Measurements from ENCODE around the gene GRIP2. TPM values are rescaled to one million over a fixed set of nuclear protein-coding genes. Genes with fewer than 3 reads are reported as not detected.

GRIP2 gene
- total and polyA plus RNA-seq, 2 experiments from 2014 or later: 0.73 to 2.4 TPM

- 88% methylated on average over 5 of the region's 5 CpGs for WGBS (ENCODE audit: low lambda C conversion rate, missing lambda C conversion rate)
- no peak for DNase-seq (ENCODE audit: low spot score)
- H3K27ac ChIP-seq: no peak overlapping the region
- H3K4me2 ChIP-seq: no peak overlapping the region
- no peak overlapping the region for H2AFZ ChIP-seq
- H4K20me1 ChIP-seq (ENCODE audit: insufficient read depth, poor library complexity, severe bottlenecking): no peaks in the 10 kb centered on the region
- TF ChIP-seq, protein P1, sequence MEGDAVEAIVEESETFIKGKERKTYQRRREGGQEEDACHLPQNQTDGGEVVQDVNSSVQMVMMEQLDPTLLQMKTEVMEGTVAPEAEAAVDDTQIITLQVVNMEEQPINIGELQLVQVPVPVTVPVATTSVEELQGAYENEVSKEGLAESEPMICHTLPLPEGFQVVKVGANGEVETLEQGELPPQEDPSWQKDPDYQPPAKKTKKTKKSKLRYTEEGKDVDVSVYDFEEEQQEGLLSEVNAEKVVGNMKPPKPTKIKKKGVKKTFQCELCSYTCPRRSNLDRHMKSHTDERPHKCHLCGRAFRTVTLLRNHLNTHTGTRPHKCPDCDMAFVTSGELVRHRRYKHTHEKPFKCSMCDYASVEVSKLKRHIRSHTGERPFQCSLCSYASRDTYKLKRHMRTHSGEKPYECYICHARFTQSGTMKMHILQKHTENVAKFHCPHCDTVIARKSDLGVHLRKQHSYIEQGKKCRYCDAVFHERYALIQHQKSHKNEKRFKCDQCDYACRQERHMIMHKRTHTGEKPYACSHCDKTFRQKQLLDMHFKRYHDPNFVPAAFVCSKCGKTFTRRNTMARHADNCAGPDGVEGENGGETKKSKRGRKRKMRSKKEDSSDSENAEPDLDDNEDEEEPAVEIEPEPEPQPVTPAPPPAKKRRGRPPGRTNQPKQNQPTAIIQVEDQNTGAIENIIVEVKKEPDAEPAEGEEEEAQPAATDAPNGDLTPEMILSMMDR (IDR thresholded peaks at IDR 0.05; ENCODE audit: poor library complexity): no peak
- TF ChIP-seq EZH2 (IDR thresholded peaks at IDR 0.05; ENCODE audit: borderline replicate concordance): no peak
- no peak for TF ChIP-seq EZH2phosphoT487 (IDR thresholded peaks at IDR 0.05; ENCODE audit: low read depth, severe bottlenecking, unreplicated experiment)
- no peak overlapping the region for H3K4me3 ChIP-seq
- no peaks in the 10 kb centered on the region for H3K36me3 ChIP-seq (replicated peaks; ENCODE audit: insufficient read depth, low read depth)
- H3K79me2 ChIP-seq: no peaks in the 10 kb centered on the region
- H3K9me3 ChIP-seq (ENCODE audit: low read depth): no peaks in the 10 kb centered on the region
- peaks cover 11% of the 10 kb centered on the region for H3K4me1 ChIP-seq (ENCODE audit: insufficient read depth)
- H3K9me2 ChIP-seq (replicated peaks; ENCODE audit: insufficient read depth): no peaks in the 10 kb centered on the region
- H3K27me3 ChIP-seq: no peaks in the 10 kb centered on the region
Measured at GRCh38 chr3:14471016-14471415, 69.1 kb downstream of the GRIP2 start.

GRCh38 chr3:14470461-14470860 lies 69.7 kb downstream of the GRIP2 start:
- TF ChIP-seq EZH2 (IDR thresholded peaks at IDR 0.05; ENCODE audit: borderline replicate concordance): no peak
- no peak for TF ChIP-seq EZH2phosphoT487 (IDR thresholded peaks at IDR 0.05; ENCODE audit: low read depth, severe bottlenecking, unreplicated experiment)
- TF ChIP-seq, protein P1 (IDR thresholded peaks at IDR 0.05; ENCODE audit: poor library complexity): no peak
- H4K20me1 ChIP-seq (ENCODE audit: insufficient read depth, poor library complexity, severe bottlenecking): no peaks in the 10 kb centered on the region
- no peak overlapping the region for H3K4me2 ChIP-seq
- H3K9me2 ChIP-seq (replicated peaks; ENCODE audit: insufficient read depth): no peaks in the 10 kb centered on the region
- H3K27me3 ChIP-seq: no peaks in the 10 kb centered on the region
- 93% methylated on average over 12 of the region's 12 CpGs for WGBS (ENCODE audit: low lambda C conversion rate, missing lambda C conversion rate)
- H2AFZ ChIP-seq: no peak overlapping the region
- DNase-seq (ENCODE audit: low spot score): no peak
- H3K27ac ChIP-seq: no peak overlapping the region
- H3K9me3 ChIP-seq (ENCODE audit: low read depth): no peaks in the 10 kb centered on the region
- H3K79me2 ChIP-seq: no peaks in the 10 kb centered on the region
- no peaks in the 10 kb centered on the region for H3K36me3 ChIP-seq (replicated peaks; ENCODE audit: insufficient read depth, low read depth)
- H3K4me3 ChIP-seq: no peak overlapping the region
- peaks cover 11% of the 10 kb centered on the region for H3K4me1 ChIP-seq (ENCODE audit: insufficient read depth)

- Histone ChIP-seq H4K20me1 (ENCODE audit: insufficient read depth, poor library complexity, severe bottlenecking) (no peaks in the 10 kb centered on the region), H3K4me3 (no peak overlapping the region), H3K9me3 (ENCODE audit: low read depth) (no peaks in the 10 kb centered on the region), H3K79me2 (no peaks in the 10 kb centered on the region), H3K4me1 (ENCODE audit: insufficient read depth) (peaks cover 11% of the 10 kb centered on the region), H3K36me3 (replicated peaks; ENCODE audit: insufficient read depth, low read depth) (no peaks in the 10 kb centered on the region), H3K27ac (no peak overlapping the region), H3K27me3 (no peaks in the 10 kb centered on the region), H3K9me2 (replicated peaks; ENCODE audit: insufficient read depth) (no peaks in the 10 kb centered on the region), H2AFZ (no peak overlapping the region), H3K4me2 (no peak overlapping the region)
- TF ChIP-seq EZH2phosphoT487 (IDR thresholded peaks at IDR 0.05; ENCODE audit: low read depth, severe bottlenecking, unreplicated experiment): no peak
- WGBS (ENCODE audit: low lambda C conversion rate, missing lambda C conversion rate): 92% methylated on average over 13 of the region's 13 CpGs
- DNase-seq (ENCODE audit: low spot score): no peak
Measured at GRCh38 chr3:14468621-14468981, 71.5 kb downstream of the GRIP2 start.

- Histone ChIP-seq H3K9me3 (ENCODE audit: low read depth) (no peaks in the 10 kb centered on the region), H3K36me3 (replicated peaks; ENCODE audit: insufficient read depth, low read depth) (no peaks in the 10 kb centered on the region), H3K4me2 (no peak overlapping the region), H3K27ac (no peak overlapping the region), H3K79me2 (no peaks in the 10 kb centered on the region), H3K27me3 (no peaks in the 10 kb centered on the region), H2AFZ (no peak overlapping the region), H4K20me1 (ENCODE audit: insufficient read depth, poor library complexity, severe bottlenecking) (no peaks in the 10 kb centered on the region), H3K4me1 (ENCODE audit: insufficient read depth) (peaks cover 6% of the 10 kb centered on the region), H3K9me2 (replicated peaks; ENCODE audit: insufficient read depth) (no peaks in the 10 kb centered on the region), H3K4me3 (no peak overlapping the region)
- WGBS (ENCODE audit: low lambda C conversion rate, missing lambda C conversion rate): 77% methylated on average over 14 of the region's 15 CpGs
- peak; percentile 63 for DNase-seq (ENCODE audit: low spot score)
- TF ChIP-seq, protein P1 (IDR thresholded peaks at IDR 0.05; ENCODE audit: poor library complexity): peak; percentile 75
- no peak for TF ChIP-seq EZH2phosphoT487 (IDR thresholded peaks at IDR 0.05; ENCODE audit: low read depth, severe bottlenecking, unreplicated experiment)
Measured at GRCh38 chr3:14467814-14468620, 72.1 kb downstream of the GRIP2 start.

All from hepatocyte (in vitro differentiated cells).